HepG2 (cell line): ENCODE measurements around the gene TRPV2. TPM values are rescaled to one million over a fixed set of nuclear protein-coding genes. Genes with fewer than 3 reads are reported as not detected.

Experiments
- CBX1 ChIP-seq: IDR thresholded peaks from one replicate; pipeline ENCODE4 v1.6.1; 2016; ENCODE audit warnings: antibody characterized with exemption, low read depth
- E2F2 ChIP-seq: sonication (generic); formaldehyde crosslinking; IDR thresholded peaks from 2 replicates; pipeline ENCODE4 v1.4.0; 2020; ENCODE audit warnings: missing genetic modification reagents, borderline replicate concordance
- FOXJ3 ChIP-seq: sonication (generic); formaldehyde crosslinking; IDR thresholded peaks from 2 replicates; pipeline ENCODE4 v1.4.0; 2020; ENCODE audit warnings: missing genetic modification reagents, mild to moderate bottlenecking, borderline replicate concordance
- HDAC2 ChIP-seq: sonication (generic); formaldehyde crosslinking; IDR thresholded peaks from 2 replicates; pipeline ENCODE4 v1.4.0; 2020; ENCODE audit warnings: missing genetic modification reagents
- KLF11 ChIP-seq: IDR thresholded peaks from 2 replicates; pipeline ENCODE4 v1.6.1; 2016; ENCODE audit warnings: missing compliant biosample characterization
- KLF15 ChIP-seq: sonication (generic); formaldehyde crosslinking; IDR thresholded peaks from 2 replicates; pipeline ENCODE4 v1.8.1; 2023; ENCODE audit warnings: borderline replicate concordance, mild to moderate bottlenecking, inconsistent platforms, missing genetic modification reagents, mixed read lengths
- KMT2B ChIP-seq: IDR thresholded peaks from 2 replicates; pipeline ENCODE4 v1.6.1; 2016; ENCODE audit warnings: missing genetic modification reagents, missing compliant biosample characterization
- MTF1 ChIP-seq: sonication (generic); formaldehyde crosslinking; IDR thresholded peaks from 2 replicates; pipeline ENCODE4 v1.5.0; 2020; ENCODE audit warnings: missing genetic modification reagents
- PAXIP1 ChIP-seq: sonication (generic); formaldehyde crosslinking; conservative IDR thresholded peaks from 2 replicates; pipeline ENCODE4 v1.4.0; 2020; ENCODE audit warnings: mild to moderate bottlenecking, missing genetic modification reagents, moderate library complexity
- PPARG ChIP-seq: conservative IDR thresholded peaks from 2 replicates; pipeline ENCODE4 v1.6.1; 2016; ENCODE audit warnings: missing biosample characterization, missing genetic modification reagents
- SMAD3 ChIP-seq: sonication (generic); formaldehyde crosslinking; IDR thresholded peaks from 2 replicates; pipeline ENCODE4 v1.4.0; 2020; ENCODE audit warnings: missing genetic modification reagents
- TCF7 ChIP-seq: sonication (generic); IDR thresholded peaks from 2 replicates; pipeline ENCODE4 v1.6.1; 2016; ENCODE audit warnings: antibody characterized with exemption, low read depth
- ZNF3 ChIP-seq: IDR thresholded peaks from 2 replicates; pipeline ENCODE4 v1.7.0; 2017; ENCODE audit warnings: inconsistent platforms
- ZNF646 ChIP-seq: sonication (generic); formaldehyde crosslinking; IDR thresholded peaks from 2 replicates; pipeline ENCODE4 v1.9.0; 2021; ENCODE audit warnings: mild to moderate bottlenecking, missing genetic modification reagents
- ZNF710 ChIP-seq: sonication (generic); formaldehyde crosslinking; IDR thresholded peaks from 2 replicates; pipeline ENCODE4 v1.5.0; 2020; ENCODE audit warnings: mild to moderate bottlenecking, missing genetic modification reagents, borderline replicate concordance
- ZNF816 ChIP-seq: sonication (generic); formaldehyde crosslinking; IDR thresholded peaks from 2 replicates; pipeline ENCODE4 v1.8.0; 2022; ENCODE audit warnings: missing genetic modification reagents, mild to moderate bottlenecking, borderline replicate concordance
- ZNF878 ChIP-seq: sonication (generic); formaldehyde crosslinking; IDR thresholded peaks from 2 replicates; pipeline ENCODE4 v1.8.1; 2023; ENCODE audit warnings: mild to moderate bottlenecking, missing genetic modification reagents, moderate library complexity
- polyA plus RNA-seq, 8 experiments: library from polyadenylated mRNA; depleted of rRNA in 3 of 8; stranded (reverse) in 7 of 8; unstranded in 1 of 8; fragments of >200 nt; fragmentation: Illumina TruSeq in 4 of 8; extraction: Trizol in 4 of 8; gene quantifications; 2 replicates each; pipeline versions ENCODE4 v1.2.1 to v1.2.3, GENCODE V29; 2011 to 2016; ENCODE audit warnings: low read depth in 4 of 8, missing spikeins in 1 of 8, mixed read lengths in 1 of 8; ENCODE audit not compliant: insufficient read depth in 1 of 8
- total RNA-seq, 5 experiments: library from RNA; depleted of rRNA; stranded (reverse); fragments of >200 nt; fragmentation: Illumina TruSeq; extraction: Trizol; gene quantifications; 2 replicates each; pipeline ENCODE4 v1.2.3, GENCODE V29; 2016; ENCODE audit warnings: low read depth in 1 of 5

TRPV2 gene
- total and polyA plus RNA-seq, 2 of the 13 experiments (the other 11 are each of a cell fraction or from before 2014, with no cell fraction given): 13.6 to 21.3 TPM

GRCh38 chr17:16443511-16444257 is 28.3 kb downstream of the TRPV2 start (continued):
- TF ChIP-seq ZNF816 (CRISPR knock-in tag) (no peak), KMT2B (no peak), ZNF710 (CRISPR knock-in tag) (no peak), MTF1 (CRISPR knock-in tag) (no peak), E2F2 (CRISPR knock-in tag) (no peak), ZNF878 (CRISPR knock-in tag) (no peak), HDAC2 (CRISPR knock-in tag) (no peak), FOXJ3 (CRISPR knock-in tag) (no peak), CBX1 (peak; percentile 38), KLF11 (CRISPR knock-in tag) (no peak), SMAD3 (no peak), PPARG (CRISPR knock-in tag) (no peak), KLF15 (CRISPR knock-in tag) (no peak), TCF7 (no peak), ZNF646 (no peak), PAXIP1 (0 out of 2 replicates have a peak, but pooled peaks have one; percentile 16), ZNF3 (CRISPR knock-in tag) (no peak)
